Measurements from ENCODE around the gene SMIM38. TPM values are rescaled to one million over a fixed set of nuclear protein-coding genes. Genes with fewer than 3 reads are reported as not detected.

The SMIM38 gene
- total RNA-seq, 1 experiment from 2014 or later: 0.09 TPM

GRCh38 chr11:69144316-69145049 lies 11.3 kb upstream of the SMIM38 start:
- no peak overlapping the region for H2AFZ ChIP-seq (ENCODE audit: low read length)
- no peak overlapping the region for H3K56ac ChIP-seq (ENCODE audit: insufficient read length, low read depth, low read length)
- no peak overlapping the region for H4K91ac ChIP-seq (ENCODE audit: insufficient read length, low read depth, low read length)
- H3K9ac ChIP-seq (ENCODE audit: extremely low read depth, insufficient read length, low read length): no peak overlapping the region
- peaks cover 20 to 23% of the 10 kb centered on the region in 2 experiments for H3K9me3 Mint-ChIP-seq
- no peak for TF ChIP-seq CTCF (conservative IDR thresholded peaks at IDR 0.05)
- no peaks in the 10 kb centered on the region for H3K4me1 ChIP-seq (ENCODE audit: insufficient read depth, low read length)
- no peaks in the 10 kb centered on the region for H3K23me2 ChIP-seq (ENCODE audit: insufficient read length, low read depth, low read length, poor library complexity, severe bottlenecking)
- no peaks in the 10 kb centered on the region for H4K20me1 ChIP-seq (ENCODE audit: control insufficient read depth, insufficient read depth, insufficient read length)
- DNase-seq: no peak
- H3K27me3 Mint-ChIP-seq (ENCODE audit: low read depth): peaks cover 2% of the 10 kb centered on the region; the same call in 1 of the 2 replicates
- H4K5ac ChIP-seq (ENCODE audit: insufficient read length, low read depth, low read length): no peak overlapping the region
- no peak overlapping the region for H2BK20ac ChIP-seq (ENCODE audit: low read depth, low read length, poor library complexity, severe bottlenecking)
- no peak overlapping the region for H3K4me2 ChIP-seq (ENCODE audit: insufficient read depth, insufficient read length, low read length)
- H3K4me1 Mint-ChIP-seq: peaks cover 8 to 9% of the 10 kb centered on the region in 2 experiments; a peak in 3 of 4 replicates
- no peak overlapping the region for H3K27ac ChIP-seq (ENCODE audit: insufficient read length, low read depth, low read length)
- H3K79me2 ChIP-seq (ENCODE audit: insufficient read depth, low read length): no peaks in the 10 kb centered on the region; the same call in 1 of the 2 replicates
- no peak overlapping the region for H3T11ph ChIP-seq (ENCODE audit: low read length)
- H2AK5ac ChIP-seq (ENCODE audit: insufficient read length, low read length): no peak overlapping the region
- H3K9me3 ChIP-seq (ENCODE audit: control insufficient read depth, low read depth, low read length): no peaks in the 10 kb centered on the region
- no peak overlapping the region for H3K18ac ChIP-seq (ENCODE audit: insufficient read length, low read depth, low read length)
- no peak overlapping the region for H3K23ac ChIP-seq (ENCODE audit: insufficient read length, low read depth, low read length)
- H2BK5ac ChIP-seq (ENCODE audit: insufficient read length, low read length): no peak overlapping the region
- no peak overlapping the region for H2BK120ac ChIP-seq (ENCODE audit: low read depth, low read length, poor library complexity, severe bottlenecking)
- no peak overlapping the region for H3K4ac ChIP-seq (ENCODE audit: low read depth, low read length)
- WGBS (ENCODE audit: extremely low coverage, insufficient read length, low lambda C conversion rate): no CpG with 5 or more reads among the region's 7 CpGs
- no peak overlapping the region for H3K14ac ChIP-seq (ENCODE audit: insufficient read depth, low read length)
- no peak overlapping the region for H2BK15ac ChIP-seq (ENCODE audit: low read depth, low read length)
- H3K4me3 Mint-ChIP-seq: no peak overlapping the region
- H3K36me3 Mint-ChIP-seq (ENCODE audit: insufficient read depth in 1 of 3, low read depth in 3 of 3): peaks cover 3 to 23% (median 9%) of the 10 kb centered on the region in 3 experiments; a peak in 6 of 7 replicates
- no peak overlapping the region for H4K8ac ChIP-seq (replicated peaks; ENCODE audit: insufficient read length, low read depth, low read length)
- H2BK12ac ChIP-seq (ENCODE audit: insufficient read length, low read depth, low read length): no peak overlapping the region
- H3K79me1 ChIP-seq (ENCODE audit: insufficient read depth, low read depth, low read length, poor library complexity, severe bottlenecking): no peaks in the 10 kb centered on the region
- no peak overlapping the region for H3K27ac Mint-ChIP-seq
- H3K27me3 ChIP-seq (ENCODE audit: insufficient read depth, low read length): no peaks in the 10 kb centered on the region

All from H9 (cell line).